Left cardiac atrium (tissue), 4 donors: ENCODE data around the gene FARS2. TPM values are rescaled to one million over a fixed set of nuclear protein-coding genes. Genes with fewer than 3 reads are reported as not detected.
A peak's percentile ranks its signal among the peaks of the same experiment; 100 is the strongest.

Source experiments
- ATAC-seq, 2 donors: fragments of 200-7000 bp; cut with Tn5 transposase; one replicate each; pipeline ENCODE4 v1.9.1; 2020; ENCODE audit warnings: mild to moderate bottlenecking in 2 of 2, moderate library complexity in 2 of 2
- DNase-seq: peaks from one replicate; pipeline ENCODE4 v3.0.0-alpha.2; 2020
- intact Hi-C, 2 donors: fragments of 100-400 bp; cut with DNase I; formaldehyde crosslinking; loops; one replicate each; pipeline versions ENCODE4 v1.14.1 to v1.15.1; 2022 to 2023
- total RNA-seq, 2 donors: library from RNA; stranded (reverse); fragmentation: NEBNext Ultra II Directional; extraction: Animal tissue kit (Norgen Biotek cat#: 25700); gene quantifications; one replicate each; pipeline ENCODE4 v1.2.1, GENCODE V29; 2021
- donor health status: DM: no; HTN: yes; CAD: no.
- donor health status: DM: no; HTN: yes; CAD: no; lungs with severe emphysema.
- donor health status: DM: yes; HTN: yes; CAD: no.
- donor health status: Dilated cardiomyopathy.

The FARS2 gene
- total RNA-seq, 2 donors from 2014 or later, result 14.6 to 16.4 TPM

DNA sequence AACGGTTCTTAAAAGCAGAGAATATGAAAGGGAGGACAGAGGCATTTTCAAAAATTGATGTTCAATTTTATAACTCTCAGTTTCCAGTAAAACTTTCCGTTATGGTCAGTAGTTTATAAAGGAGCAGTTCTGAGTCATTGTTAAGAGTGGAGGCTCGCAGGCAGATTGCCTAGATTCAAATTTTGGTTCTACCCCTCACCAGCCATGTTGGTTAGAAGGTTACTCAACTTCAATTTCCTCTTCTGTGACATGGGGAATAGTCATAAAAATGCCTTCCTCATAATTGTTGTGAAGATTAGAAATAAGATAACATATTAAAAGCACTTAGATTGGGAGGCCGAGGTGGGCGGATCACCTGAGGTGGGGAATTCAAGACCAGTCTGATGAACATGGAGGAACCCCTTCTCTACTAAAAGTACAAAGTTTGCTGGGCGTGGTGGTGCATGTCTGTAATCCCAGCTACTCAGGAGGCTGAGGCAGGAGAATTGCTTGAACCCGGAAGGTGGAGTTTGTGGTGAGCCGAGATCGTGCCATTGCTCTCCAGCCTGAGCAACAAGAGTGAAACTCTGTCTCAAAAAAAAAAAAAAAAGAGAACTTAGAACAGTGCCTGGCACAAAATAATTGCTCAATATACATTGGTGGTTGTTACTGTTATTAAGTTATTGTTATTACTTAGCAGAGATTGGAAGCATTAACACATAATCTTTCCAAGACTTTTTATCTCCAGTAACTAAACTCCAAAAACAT is 396.5 kb downstream of the FARS2 start:
- ATAC-seq (peak in 1 of 2 donors; percentile 19), DNase-seq (no peak)
- intact Hi-C loops, result loop anchor here in 1 of 2 donors (10.0 kb wide), 1 partner anchor 183 kb away; no protein-coding TSS in a partner anchor

DNA sequence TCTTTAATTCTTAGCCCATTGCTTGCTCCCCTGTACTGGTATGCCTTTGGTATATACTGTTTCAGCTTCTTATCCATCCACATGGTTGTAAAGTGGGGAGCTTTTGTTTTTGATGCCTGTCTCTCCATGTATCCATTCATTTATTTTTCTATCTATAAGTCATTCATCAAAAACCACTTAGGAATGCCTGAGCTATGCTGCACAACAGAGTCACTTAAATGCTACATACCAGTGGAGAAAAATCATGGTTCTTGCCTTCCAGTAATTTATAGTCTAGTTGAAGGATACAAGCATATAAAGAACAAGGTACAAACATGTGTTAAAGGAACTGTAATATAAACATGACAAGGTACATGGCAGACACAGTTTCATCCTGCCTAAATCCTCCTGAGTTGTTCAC is 398.2 kb downstream of the FARS2 start:
- intact Hi-C loops, result loop anchor here in 1 of 2 donors (10.0 kb wide), 1 partner anchor 185 kb away; no protein-coding TSS in a partner anchor
- no peak for ATAC-seq
- no peak for DNase-seq

DNA sequence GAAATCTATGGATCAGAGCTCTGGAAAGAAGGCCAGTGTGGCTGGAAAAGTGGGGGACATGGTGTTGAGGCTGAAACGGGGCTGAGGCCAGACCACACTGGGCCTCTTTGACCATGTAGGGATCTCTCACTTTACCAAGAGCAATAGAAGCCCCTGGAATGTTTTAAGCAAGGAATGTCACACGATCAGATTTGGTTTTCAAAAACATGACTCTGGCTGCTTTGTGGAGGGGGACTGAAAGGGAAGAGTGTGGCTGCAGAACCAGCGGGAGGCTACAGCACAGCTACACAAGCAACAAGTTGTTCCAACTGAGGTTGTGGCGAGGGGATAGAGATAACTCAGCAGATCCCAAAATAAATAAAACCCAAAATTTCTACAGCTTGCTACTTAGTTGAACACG is 399.5 kb downstream of the FARS2 start:
- ATAC-seq (no peak), DNase-seq (no peak)
- intact Hi-C loops, result no loop called here

DNA sequence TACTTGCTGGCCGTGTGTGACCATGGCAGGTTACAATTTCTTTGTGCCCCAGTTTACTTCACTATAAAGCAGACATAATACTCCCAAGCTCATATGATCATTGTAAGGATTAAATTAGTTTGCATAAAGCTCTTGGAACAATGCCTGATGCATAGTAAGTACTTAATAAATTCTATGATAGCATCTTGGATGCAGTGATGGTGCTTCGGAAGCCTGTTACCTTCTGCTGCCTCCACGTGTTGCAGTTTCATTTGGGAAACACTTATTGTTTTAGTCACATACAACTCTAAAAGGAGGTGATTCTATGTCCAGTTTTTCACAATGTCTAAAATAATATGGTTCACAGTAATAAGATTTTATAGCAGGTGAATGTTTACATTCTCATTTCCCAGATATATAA is 401.5 kb downstream of the FARS2 start:
- intact Hi-C loops, result no loop called here
- ATAC-seq (no peak), DNase-seq (no peak)

DNA sequence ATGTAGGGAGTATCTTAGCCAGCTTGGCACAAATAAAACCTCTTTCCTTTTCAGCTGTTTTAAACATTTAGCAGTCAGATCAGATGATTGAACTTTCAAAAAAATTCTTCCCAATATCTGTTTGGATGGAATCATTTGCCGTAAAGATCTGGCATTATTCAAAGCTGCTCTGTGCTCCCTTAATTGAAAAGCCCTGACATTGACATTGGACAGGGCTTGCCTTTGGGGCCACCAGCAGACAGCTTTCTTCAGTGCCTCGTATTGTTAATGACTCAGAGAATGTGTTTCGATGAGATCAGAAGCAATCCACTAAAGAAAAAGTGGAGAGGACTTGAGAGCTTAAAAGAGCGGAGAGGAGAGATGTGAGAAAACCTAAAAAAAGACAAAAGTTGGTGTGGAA is 401.9 kb downstream of the FARS2 start:
- intact Hi-C loops, result no loop called here

GRCh38 chr6:5663739-5664138 is 402.4 kb downstream of the FARS2 start:
- ATAC-seq, result no peak
- no peak for DNase-seq
- intact Hi-C loops, result no loop called here

More for the DNA sequence above, 401.9 kb downstream of the FARS2 start:
- no peak for DNase-seq
- ATAC-seq, result no peak

GRCh38 chr6:5664149-5664548 is 402.8 kb downstream of the FARS2 start:
- intact Hi-C loops, result no loop called here
- ATAC-seq (no peak), DNase-seq (no peak)

DNA sequence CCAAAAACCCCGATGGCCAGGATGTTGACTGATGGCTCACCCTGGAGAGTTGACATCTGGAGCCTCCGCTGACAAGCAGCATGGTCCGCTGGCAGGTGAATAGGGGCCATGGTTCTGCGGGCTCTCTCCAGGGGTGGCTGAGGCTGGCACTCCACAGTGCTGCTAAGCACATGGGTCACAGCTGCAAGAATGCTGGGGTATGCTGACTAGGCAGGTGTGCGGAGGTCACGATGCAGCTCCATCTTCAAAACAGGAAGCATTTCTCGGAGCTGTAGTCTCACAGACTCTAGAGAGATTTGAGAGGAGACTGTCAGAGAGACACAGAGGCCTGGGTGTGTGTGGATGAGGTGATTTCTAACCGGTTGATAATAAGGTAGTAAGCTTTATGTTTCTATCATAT is 403.9 kb downstream of the FARS2 start:
- DNase-seq (no peak), ATAC-seq (no peak)
- intact Hi-C loops, result no loop called here

DNA sequence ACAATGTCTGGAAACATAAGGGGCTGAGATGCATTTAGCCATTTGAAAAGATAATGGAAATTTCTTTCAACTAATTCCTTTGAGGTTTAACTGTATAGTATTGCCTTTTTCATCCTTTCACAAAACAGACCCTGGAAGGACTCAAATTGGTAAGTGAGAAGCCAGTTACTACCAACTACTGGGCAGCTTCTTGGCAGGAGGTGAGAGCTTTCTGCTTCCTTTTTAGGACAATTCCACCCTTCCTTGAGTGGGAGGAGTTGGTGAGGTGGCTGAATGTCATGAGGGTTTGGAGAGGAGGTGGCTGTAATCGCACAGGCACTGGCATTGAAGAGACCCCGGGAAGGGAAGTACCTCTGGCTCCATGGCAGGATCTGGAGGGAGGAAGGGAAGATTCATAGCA is 404.4 kb downstream of the FARS2 start:
- intact Hi-C loops, result no loop called here
- DNase-seq, result no peak
- no peak for ATAC-seq

- intact Hi-C loops, result no loop called here
- no peak for DNase-seq
- no peak for ATAC-seq
Observed at GRCh38 chr6:5666695-5667094, 405.4 kb downstream of the FARS2 start.

- intact Hi-C loops, result no loop called here
Observed at GRCh38 chr6:5667737-5668136, 406.4 kb downstream of the FARS2 start.

GRCh38 chr6:5670381-5670780 is 409.1 kb downstream of the FARS2 start:
- DNase-seq, result no peak
- intact Hi-C loops, result no loop called here
- no peak for ATAC-seq

More at GRCh38 chr6:5667737-5668136, 406.4 kb downstream of the FARS2 start:
- no peak for ATAC-seq
- DNase-seq, result no peak

DNA sequence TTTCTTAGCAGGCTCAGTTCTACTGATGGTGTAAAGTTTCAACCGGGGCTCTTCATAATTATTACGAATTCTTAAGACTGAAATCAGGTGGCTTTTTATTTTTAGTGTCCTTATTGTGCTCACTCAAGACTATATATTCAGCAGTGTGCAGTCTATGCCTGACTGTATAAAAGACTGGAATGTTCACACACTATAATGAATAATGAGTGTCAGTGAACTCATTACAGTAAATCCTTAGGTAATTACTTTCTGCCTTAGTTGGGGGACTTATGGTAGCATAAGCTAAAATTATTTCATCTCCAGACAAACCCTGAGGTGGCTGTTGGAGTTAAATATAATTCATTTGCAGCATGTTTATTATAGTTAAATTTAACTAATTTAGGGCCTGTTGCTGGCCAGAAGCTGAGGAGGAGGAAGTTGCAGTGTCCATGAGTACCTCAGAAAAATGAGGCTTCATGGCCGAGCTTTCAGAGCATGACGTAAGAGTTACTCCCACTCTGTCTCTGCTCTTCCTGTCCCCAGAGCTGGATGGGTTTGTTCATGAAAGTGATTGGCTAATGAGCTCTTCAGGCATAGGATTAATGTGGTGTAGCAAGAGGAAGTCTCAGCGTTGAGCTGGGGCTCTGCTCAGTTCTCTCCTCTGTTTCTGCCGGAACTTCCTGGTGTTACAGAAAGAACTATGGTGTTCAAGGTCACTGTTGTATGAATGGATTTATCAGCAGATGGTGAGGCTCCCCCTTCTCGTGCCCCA is 409.7 kb downstream of the FARS2 start:
- ATAC-seq (peak; percentile 78 to 80), DNase-seq (no peak)
- intact Hi-C loops, result no loop called here

GRCh38 chr6:5671601-5672559 is 410.6 kb downstream of the FARS2 start:
- DNase-seq (no peak), ATAC-seq (peak; percentile 34 to 39)
- intact Hi-C loops, result no loop called here

DNA sequence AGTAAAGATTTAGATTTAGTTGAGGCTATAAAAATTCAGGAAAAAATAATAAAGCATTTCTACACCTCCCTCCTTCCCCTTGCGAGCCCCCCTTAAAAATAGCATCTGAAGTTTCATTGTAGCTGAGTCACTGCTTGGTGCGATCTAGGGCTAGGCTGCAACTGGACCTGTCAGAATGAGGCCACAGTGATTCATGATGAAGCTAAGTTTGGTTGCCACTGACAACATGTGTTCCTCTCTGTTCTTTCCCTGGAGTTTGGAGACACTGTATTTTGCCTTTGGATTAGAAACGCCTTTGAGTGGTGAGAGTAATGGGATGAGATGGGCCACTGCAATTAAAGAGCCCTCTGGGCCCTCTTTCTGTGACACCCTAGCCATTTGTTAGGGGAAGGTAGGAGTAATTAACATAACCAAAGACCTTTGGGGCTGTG is 411.3 kb downstream of the FARS2 start:
- intact Hi-C loops, result no loop called here
- ATAC-seq, result peak; percentile 86 to 90
- no peak for DNase-seq

- ATAC-seq (no peak), DNase-seq (no peak)
- intact Hi-C loops, result no loop called here
Observed at GRCh38 chr6:5673019-5673790, 411.9 kb downstream of the FARS2 start.

GRCh38 chr6:5674141-5674540 is 412.8 kb downstream of the FARS2 start:
- DNase-seq (no peak), ATAC-seq (no peak)
- intact Hi-C loops, result no loop called here

GRCh38 chr6:5674721-5675120 is 413.4 kb downstream of the FARS2 start:
- intact Hi-C loops, result no loop called here
- DNase-seq (no peak), ATAC-seq (no peak)

- DNase-seq (no peak), ATAC-seq (no peak)
- intact Hi-C loops, result no loop called here
Observed at GRCh38 chr6:5676701-5677100, 415.4 kb downstream of the FARS2 start.
